Prostate gland (tissue), 2 donors: ENCODE data around the gene FPR3.

ENCODE experiments used
- CTCF ChIP-seq, 4 experiments: fragments of 200-600 bp in 2 of 4; fragments of 450-650 bp in 2 of 4; sonication (generic) in 2 of 4; IDR thresholded peaks; 1 replicate in 3 of 4; 2 replicates in 1 of 4; pipeline ENCODE4 v1.5.1; 2016 to 2019; ENCODE audit warnings: antibody characterized with exemption in 4 of 4, mild to moderate bottlenecking in 2 of 4, moderate library complexity in 2 of 4
- POLR2A ChIP-seq: fragments of 450-650 bp; IDR thresholded peaks from one replicate; pipeline ENCODE4 v1.6.1; 2016; ENCODE audit warnings: antibody characterized with exemption, mild to moderate bottlenecking

GRCh38 chr19:51772977-51773376, 22.0 kb upstream of the FPR3 start:
- TF ChIP-seq POLR2A (no peak), CTCF (IDR thresholded peaks at IDR 0.05) (no peak)
